IMR-90 (cell line): ENCODE data around the gene CD36.

Source experiments
- BHLHE40 ChIP-seq: fragments of 150-350 bp; IDR thresholded peaks from 2 replicates; pipeline ENCODE4 v1.6.1; 2016; ENCODE audit warnings: mild to moderate bottlenecking, low read depth, low read length
- CEBPB ChIP-seq: IDR thresholded peaks from 2 replicates; pipeline ENCODE4 v1.6.1; 2012; ENCODE audit warnings: low read depth, low read length, improper control_type of control experiment
- FOS ChIP-seq: fragments of 150-350 bp; IDR thresholded peaks from 2 replicates; pipeline ENCODE4 v1.6.1; 2016; ENCODE audit warnings: low read depth, low read length
- MAFK ChIP-seq: IDR thresholded peaks from 2 replicates; pipeline ENCODE4 v1.6.1; 2012; ENCODE audit warnings: low read depth, low read length, improper control_type of control experiment
- MXI1 ChIP-seq: IDR thresholded peaks from 2 replicates; pipeline ENCODE4 v1.6.1; 2012; ENCODE audit warnings: low read depth, mild to moderate bottlenecking, low read length, moderate library complexity, borderline replicate concordance
- NFE2L2 ChIP-seq: fragments of 150-350 bp; IDR thresholded peaks from 2 replicates; pipeline ENCODE4 v1.6.1; 2016; ENCODE audit warnings: low read depth, mild to moderate bottlenecking, low read length
- POLR2A ChIP-seq: IDR thresholded peaks from 2 replicates; pipeline ENCODE4 v1.6.1; 2012; ENCODE audit warnings: mild to moderate bottlenecking, low read depth, low read length
- RAD21 ChIP-seq: IDR thresholded peaks from 2 replicates; pipeline ENCODE4 v1.6.1; 2012; ENCODE audit warnings: low read length, improper control_type of control experiment
- RFX5 ChIP-seq: IDR thresholded peaks from 2 replicates; pipeline ENCODE4 v1.8.0; 2012; ENCODE audit warnings: low read depth, mild to moderate bottlenecking, low read length, moderate library complexity
- SMC3 ChIP-seq: fragments of 150-350 bp; IDR thresholded peaks from 2 replicates; pipeline ENCODE4 v1.6.1; 2016; ENCODE audit warnings: low read depth, mild to moderate bottlenecking, antibody characterized with exemption, low read length, moderate library complexity
- TF ChIP-seq, protein P1 (sequence below): conservative IDR thresholded peaks from 2 replicates; pipeline ENCODE4 v1.5.1; 2012; ENCODE audit warnings: mild to moderate bottlenecking, low read depth, low read length, improper control_type of control experiment
- TF ChIP-seq, protein P2 (sequence below): fragments of 150-350 bp; IDR thresholded peaks from 2 replicates; pipeline ENCODE4 v1.6.1; 2017; ENCODE audit warnings: mild to moderate bottlenecking, antibody characterized with exemption, low read length, low read depth

- TF ChIP-seq, protein P1, sequence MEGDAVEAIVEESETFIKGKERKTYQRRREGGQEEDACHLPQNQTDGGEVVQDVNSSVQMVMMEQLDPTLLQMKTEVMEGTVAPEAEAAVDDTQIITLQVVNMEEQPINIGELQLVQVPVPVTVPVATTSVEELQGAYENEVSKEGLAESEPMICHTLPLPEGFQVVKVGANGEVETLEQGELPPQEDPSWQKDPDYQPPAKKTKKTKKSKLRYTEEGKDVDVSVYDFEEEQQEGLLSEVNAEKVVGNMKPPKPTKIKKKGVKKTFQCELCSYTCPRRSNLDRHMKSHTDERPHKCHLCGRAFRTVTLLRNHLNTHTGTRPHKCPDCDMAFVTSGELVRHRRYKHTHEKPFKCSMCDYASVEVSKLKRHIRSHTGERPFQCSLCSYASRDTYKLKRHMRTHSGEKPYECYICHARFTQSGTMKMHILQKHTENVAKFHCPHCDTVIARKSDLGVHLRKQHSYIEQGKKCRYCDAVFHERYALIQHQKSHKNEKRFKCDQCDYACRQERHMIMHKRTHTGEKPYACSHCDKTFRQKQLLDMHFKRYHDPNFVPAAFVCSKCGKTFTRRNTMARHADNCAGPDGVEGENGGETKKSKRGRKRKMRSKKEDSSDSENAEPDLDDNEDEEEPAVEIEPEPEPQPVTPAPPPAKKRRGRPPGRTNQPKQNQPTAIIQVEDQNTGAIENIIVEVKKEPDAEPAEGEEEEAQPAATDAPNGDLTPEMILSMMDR: no peak
- no peak for TF ChIP-seq SMC3
- no peak for TF ChIP-seq RAD21
- TF ChIP-seq POLR2A: no peak
- TF ChIP-seq CEBPB: no peak
- no peak for TF ChIP-seq MXI1
- TF ChIP-seq, protein P2, sequence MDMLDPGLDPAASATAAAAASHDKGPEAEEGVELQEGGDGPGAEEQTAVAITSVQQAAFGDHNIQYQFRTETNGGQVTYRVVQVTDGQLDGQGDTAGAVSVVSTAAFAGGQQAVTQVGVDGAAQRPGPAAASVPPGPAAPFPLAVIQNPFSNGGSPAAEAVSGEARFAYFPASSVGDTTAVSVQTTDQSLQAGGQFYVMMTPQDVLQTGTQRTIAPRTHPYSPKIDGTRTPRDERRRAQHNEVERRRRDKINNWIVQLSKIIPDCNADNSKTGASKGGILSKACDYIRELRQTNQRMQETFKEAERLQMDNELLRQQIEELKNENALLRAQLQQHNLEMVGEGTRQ: no peak
- no peak for TF ChIP-seq BHLHE40
- no peak for TF ChIP-seq FOS
- TF ChIP-seq NFE2L2: no peak
- no peak for TF ChIP-seq RFX5
- TF ChIP-seq MAFK: no peak
These were observed 13.7 kb upstream of the CD36 start for GRCh38 chr7:80624763-80625162.
